Fibroblast of villous mesenchyme (primary cell): ENCODE data around the gene LHX8. TPM values are rescaled to one million over a fixed set of nuclear protein-coding genes. Genes with fewer than 3 reads are reported as not detected.
"Not testable (repeated sequence)": the region's sequence is repeated elsewhere in the genome, so short reads cannot be mapped to it uniquely, and the experiment has no call there.

Experiments used
- DNase-seq: peaks from one replicate; pipeline ENCODE4 v3.0.0-alpha.2; 2010; ENCODE audit warnings: low read depth
- H3K4me3 ChIP-seq: 2 replicates; pipeline ENCODE4 v1.5.1; 2011; ENCODE audit warnings: low read depth, mild to moderate bottlenecking, low read length
- CTCF ChIP-seq: IDR thresholded peaks from 2 replicates; pipeline ENCODE4 v1.5.1; 2012; ENCODE audit warnings: low read depth, mild to moderate bottlenecking, low read length; ENCODE audit not compliant: insufficient read depth
- total RNA-seq: library from RNA; depleted of rRNA; stranded (reverse); fragments of >200 nt; gene quantifications from 2 replicates; pipeline ENCODE4 v1.2.3, GENCODE V29; 2012

LHX8 gene
- total RNA-seq, 1 donor: under 0.01 TPM

GRCh38 chr1:75174031-75174760 is 40.0 kb downstream of the LHX8 start:
- no peak for DNase-seq
- no peak overlapping the region for H3K4me3 ChIP-seq

GRCh38 chr1:75181214-75181955 is 47.2 kb downstream of the LHX8 start:
- DNase-seq, H3K4me3 ChIP-seq: not testable (repeated sequence)

More at GRCh38 chr1:75174031-75174760, 40.0 kb downstream of the LHX8 start:
- no peak for TF ChIP-seq CTCF

GRCh38 chr1:75188892-75189291 is 54.7 kb downstream of the LHX8 start:
- peak; percentile 3 for DNase-seq
- TF ChIP-seq CTCF: no peak
- H3K4me3 ChIP-seq: no peak overlapping the region

- no peak for TF ChIP-seq CTCF
- no peak overlapping the region for H3K4me3 ChIP-seq
- no peak for DNase-seq
Observed at GRCh38 chr1:75198163-75198562, 64.0 kb downstream of the LHX8 start.

- TF ChIP-seq CTCF: no peak
- no peak for DNase-seq
- H3K4me3 ChIP-seq: no peak overlapping the region
Observed at GRCh38 chr1:75198761-75199160, 64.6 kb downstream of the LHX8 start.

GRCh38 chr1:75202751-75203150 is 68.6 kb downstream of the LHX8 start:
- no peak overlapping the region for H3K4me3 ChIP-seq
- no peak for DNase-seq
- no peak for TF ChIP-seq CTCF

GRCh38 chr1:75203415-75204277 is 69.5 kb downstream of the LHX8 start:
- DNase-seq: peak; percentile 45
- peak; percentile 72 for TF ChIP-seq CTCF
- no peak overlapping the region for H3K4me3 ChIP-seq
